ENCODE data around the gene ELF5.

The ELF5 gene

GRCh38 chr11:34480314-34480713, 33.3 kb downstream of the ELF5 start:
- ATAC-seq (ENCODE audit: insufficient read depth, low read depth) (no peak), DNase-seq (no peak)
- Histone ChIP-seq H3K36me3 (ENCODE audit: insufficient read depth, low read length) (no peaks in the 10 kb centered on the region), H3K9me3 (ENCODE audit: insufficient read depth, low read length, severe bottlenecking) (no peaks in the 10 kb centered on the region), H3K4me1 (ENCODE audit: insufficient read depth, low read length) (no peaks in the 10 kb centered on the region), H3K4me3 (ENCODE audit: low read depth in 1 of 2, low read length in 2 of 2) (no peak overlapping the region), H3K27ac (ENCODE audit: low read length) (no peak overlapping the region), H4K20me1 (ENCODE audit: insufficient read depth, low read length) (no peaks in the 10 kb centered on the region), H3K79me2 (ENCODE audit: insufficient read depth, low read length) (no peaks in the 10 kb centered on the region), H3K4me2 (ENCODE audit: insufficient read depth, low read length) (no peak overlapping the region), H3K9ac (ENCODE audit: low read depth, low read length) (no peak overlapping the region), H2AFZ (ENCODE audit: low read depth, low read length) (no peak overlapping the region), H3K27me3 (ENCODE audit: insufficient read depth, low read length, poor library complexity) (peaks cover 3% of the 10 kb centered on the region)
- TF ChIP-seq, protein P1, sequence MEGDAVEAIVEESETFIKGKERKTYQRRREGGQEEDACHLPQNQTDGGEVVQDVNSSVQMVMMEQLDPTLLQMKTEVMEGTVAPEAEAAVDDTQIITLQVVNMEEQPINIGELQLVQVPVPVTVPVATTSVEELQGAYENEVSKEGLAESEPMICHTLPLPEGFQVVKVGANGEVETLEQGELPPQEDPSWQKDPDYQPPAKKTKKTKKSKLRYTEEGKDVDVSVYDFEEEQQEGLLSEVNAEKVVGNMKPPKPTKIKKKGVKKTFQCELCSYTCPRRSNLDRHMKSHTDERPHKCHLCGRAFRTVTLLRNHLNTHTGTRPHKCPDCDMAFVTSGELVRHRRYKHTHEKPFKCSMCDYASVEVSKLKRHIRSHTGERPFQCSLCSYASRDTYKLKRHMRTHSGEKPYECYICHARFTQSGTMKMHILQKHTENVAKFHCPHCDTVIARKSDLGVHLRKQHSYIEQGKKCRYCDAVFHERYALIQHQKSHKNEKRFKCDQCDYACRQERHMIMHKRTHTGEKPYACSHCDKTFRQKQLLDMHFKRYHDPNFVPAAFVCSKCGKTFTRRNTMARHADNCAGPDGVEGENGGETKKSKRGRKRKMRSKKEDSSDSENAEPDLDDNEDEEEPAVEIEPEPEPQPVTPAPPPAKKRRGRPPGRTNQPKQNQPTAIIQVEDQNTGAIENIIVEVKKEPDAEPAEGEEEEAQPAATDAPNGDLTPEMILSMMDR (IDR thresholded peaks at IDR 0.05; ENCODE audit: borderline replicate concordance, extremely low read depth, low read length, poor library complexity, severe bottlenecking) = no peak
- TF ChIP-seq EZH2 (IDR thresholded peaks at IDR 0.05; ENCODE audit: borderline replicate concordance, low read depth, low read length, severe bottlenecking) = no peak

- no peak overlapping the region for H2AFZ ChIP-seq (ENCODE audit: low read depth, low read length)
Measured at GRCh38 chr11:34478845-34479663, 34.5 kb downstream of the ELF5 start.

DNA sequence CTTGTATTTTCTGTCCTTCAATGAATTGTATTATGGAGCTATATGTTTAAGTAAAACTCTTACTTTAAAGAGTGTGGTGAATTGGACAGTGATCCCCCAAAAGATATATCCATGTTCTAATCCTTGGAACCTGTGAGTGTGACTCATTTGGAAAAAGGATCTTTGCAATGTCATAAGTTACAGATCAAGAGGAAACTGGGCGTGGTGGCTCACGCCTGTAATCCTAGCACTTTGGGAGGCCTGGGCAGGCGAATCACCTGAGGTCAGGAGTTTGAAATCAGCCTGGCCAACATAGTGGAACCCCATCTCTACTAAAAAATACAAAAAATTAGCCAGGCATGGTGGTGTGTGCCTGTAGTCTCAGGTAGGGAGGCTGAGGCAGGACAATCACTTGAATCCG, 36.7 kb downstream of the ELF5 start:
- peaks cover 3% of the 10 kb centered on the region for H3K27me3 ChIP-seq (ENCODE audit: insufficient read depth, low read length, poor library complexity)
- H3K9ac ChIP-seq (ENCODE audit: low read depth, low read length) = no peak overlapping the region
- DNase-seq (no peak), ATAC-seq (ENCODE audit: insufficient read depth, low read depth) (no peak)
- no peak overlapping the region for H3K4me3 ChIP-seq (ENCODE audit: low read depth in 1 of 2, low read length in 2 of 2)
- H3K4me1 ChIP-seq (ENCODE audit: insufficient read depth, low read length) = no peaks in the 10 kb centered on the region
- H3K9me3 ChIP-seq (ENCODE audit: insufficient read depth, low read length, severe bottlenecking) = no peaks in the 10 kb centered on the region
- no peaks in the 10 kb centered on the region for H4K20me1 ChIP-seq (ENCODE audit: insufficient read depth, low read length)
- H3K4me2 ChIP-seq (ENCODE audit: insufficient read depth, low read length) = no peak overlapping the region
- TF ChIP-seq EZH2 (IDR thresholded peaks at IDR 0.05; ENCODE audit: borderline replicate concordance, low read depth, low read length, severe bottlenecking) = no peak
- TF ChIP-seq, protein P1 (IDR thresholded peaks at IDR 0.05; ENCODE audit: borderline replicate concordance, extremely low read depth, low read length, poor library complexity, severe bottlenecking) = no peak
- H2AFZ ChIP-seq (ENCODE audit: low read depth, low read length) = no peak overlapping the region
- no peaks in the 10 kb centered on the region; the same call in 1 of the 2 replicates for H3K36me3 ChIP-seq (ENCODE audit: insufficient read depth, low read length)
- no peaks in the 10 kb centered on the region for H3K79me2 ChIP-seq (ENCODE audit: insufficient read depth, low read length)
- no peak overlapping the region for H3K27ac ChIP-seq (ENCODE audit: low read length)

More at GRCh38 chr11:34478845-34479663, 34.5 kb downstream of the ELF5 start:
- no peaks in the 10 kb centered on the region for H3K4me1 ChIP-seq (ENCODE audit: insufficient read depth, low read length)
- TF ChIP-seq EZH2 (IDR thresholded peaks at IDR 0.05; ENCODE audit: borderline replicate concordance, low read depth, low read length, severe bottlenecking) = no peak
- TF ChIP-seq, protein P1 (IDR thresholded peaks at IDR 0.05; ENCODE audit: borderline replicate concordance, extremely low read depth, low read length, poor library complexity, severe bottlenecking) = no peak
- no peaks in the 10 kb centered on the region for H4K20me1 ChIP-seq (ENCODE audit: insufficient read depth, low read length)
- no peaks in the 10 kb centered on the region for H3K36me3 ChIP-seq (ENCODE audit: insufficient read depth, low read length)
- H3K27me3 ChIP-seq (ENCODE audit: insufficient read depth, low read length, poor library complexity) = peaks cover 3% of the 10 kb centered on the region
- no peaks in the 10 kb centered on the region for H3K9me3 ChIP-seq (ENCODE audit: insufficient read depth, low read length, severe bottlenecking)
- H3K4me2 ChIP-seq (ENCODE audit: insufficient read depth, low read length) = no peak overlapping the region
- DNase-seq (no peak), ATAC-seq (ENCODE audit: insufficient read depth, low read depth) (no peak)
- no peak overlapping the region for H3K9ac ChIP-seq (ENCODE audit: low read depth, low read length)
- H3K27ac ChIP-seq (ENCODE audit: low read length) = no peak overlapping the region
- no peaks in the 10 kb centered on the region for H3K79me2 ChIP-seq (ENCODE audit: insufficient read depth, low read length)
- H3K4me3 ChIP-seq (ENCODE audit: low read depth in 1 of 2, low read length in 2 of 2) = no peak overlapping the region
